ENCODE data around the gene ARL17B.
A peak's percentile ranks its signal among the peaks of the same experiment; 100 is the strongest.
"Not testable (repeated sequence)": the region's sequence is repeated elsewhere in the genome, so short reads cannot be mapped to it uniquely, and the experiment has no call there.

The ARL17B gene

GRCh38 chr17:46361755-46362154 is at the start of gene ARL17B:
Gene ARL17B (minus strand): TSS chr17:46361766. CDS start chr17:46358397, 3,369 bp downstream.
- DNase-seq = peak; percentile 71 to 97

GRCh38 chr17:46409864-46410263 is 48.3 kb upstream of the ARL17B start:
- DNase-seq = not testable (repeated sequence)

- DNase-seq = not testable (repeated sequence)
Measured at GRCh38 chr17:46407155-46407554, 45.6 kb upstream of the ARL17B start.

- DNase-seq = not testable (repeated sequence)
Measured at GRCh38 chr17:46401033-46401787, 39.6 kb upstream of the ARL17B start.

- not testable (repeated sequence) for DNase-seq
Measured at GRCh38 chr17:46400543-46400942, 39.0 kb upstream of the ARL17B start.

GRCh38 chr17:46399993-46400392 is 38.4 kb upstream of the ARL17B start:
- DNase-seq = not testable (repeated sequence)

- DNase-seq = not testable (repeated sequence)
Measured at GRCh38 chr17:46396292-46396691, 34.7 kb upstream of the ARL17B start.

- not testable (repeated sequence) for DNase-seq
Measured at GRCh38 chr17:46393702-46394101, 32.1 kb upstream of the ARL17B start.

- not testable (repeated sequence) for DNase-seq
Measured at GRCh38 chr17:46385491-46385890, 23.9 kb upstream of the ARL17B start.

GRCh38 chr17:46383118-46383517 is 21.6 kb upstream of the ARL17B start:
- DNase-seq = not testable (repeated sequence)

- not testable (repeated sequence) for DNase-seq
Measured at GRCh38 chr17:46373418-46373817, 11.9 kb upstream of the ARL17B start.

- DNase-seq = not testable (repeated sequence)
Measured at GRCh38 chr17:46372236-46373229, 11.0 kb upstream of the ARL17B start.

- DNase-seq = not testable (repeated sequence)
Measured at GRCh38 chr17:46367520-46367919, 6.0 kb upstream of the ARL17B start.

- not testable (repeated sequence) for DNase-seq
Measured at GRCh38 chr17:46361145-46361735, 326 bp downstream of the ARL17B start.

GRCh38 chr17:46353856-46354255 is 7.7 kb downstream of the ARL17B start:
- not testable (repeated sequence) for DNase-seq

- not testable (repeated sequence) for DNase-seq
Measured at GRCh38 chr17:46349060-46349459, 12.5 kb downstream of the ARL17B start.

GRCh38 chr17:46348345-46348744 is 13.2 kb downstream of the ARL17B start:
- not testable (repeated sequence) for DNase-seq

GRCh38 chr17:46342131-46342530 is 19.4 kb downstream of the ARL17B start:
- not testable (repeated sequence) for DNase-seq

- DNase-seq = not testable (repeated sequence)
Measured at GRCh38 chr17:46341220-46341619, 20.3 kb downstream of the ARL17B start.

- DNase-seq = not testable (repeated sequence)
Measured at GRCh38 chr17:46294831-46295230, 66.7 kb downstream of the ARL17B start, which contains the start of gene LRRC37A. Gene LRRC37A (plus strand): TSS chr17:46295131. CDS start chr17:46295134, 3 bp downstream.

GRCh38 chr17:46291618-46292017 is 69.9 kb downstream of the ARL17B start:
- not testable (repeated sequence) for DNase-seq

- not testable (repeated sequence) for DNase-seq
Measured at GRCh38 chr17:46290906-46291546, 70.5 kb downstream of the ARL17B start.

Measured in stimulated activated CD4-positive, alpha-beta T cell treated with anti-CD3 and anti-CD28 coated beads, Interleukin-4, amount 100 ng/mL, for 4 hours (primary cell).